Glutamatergic neuron (in vitro differentiated cells): Measurements from ENCODE around the gene SCAP. TPM values are rescaled to one million over a fixed set of nuclear protein-coding genes. Genes with fewer than 3 reads are reported as not detected.
A peak's percentile ranks its signal among the peaks of the same experiment; 100 is the strongest.

Source experiments
- DNase-seq: peaks from one replicate; pipeline ENCODE4 v3.0.0; 2022
- H3K27ac Mint-ChIP-seq: one replicate; pipeline ENCODE4 v1.8.0; 2020; ENCODE audit warnings: mild to moderate bottlenecking, mixed read lengths, inconsistent platforms; ENCODE audit not compliant: unreplicated experiment
- H3K27me3 Mint-ChIP-seq: one replicate; pipeline ENCODE4 v1.8.0; 2020; ENCODE audit warnings: mild to moderate bottlenecking, moderate library complexity, mixed read lengths, inconsistent platforms; ENCODE audit not compliant: unreplicated experiment
- H3K36me3 Mint-ChIP-seq: one replicate; pipeline ENCODE4 v1.8.0; 2020; ENCODE audit warnings: mild to moderate bottlenecking, mixed read lengths, inconsistent platforms; ENCODE audit not compliant: unreplicated experiment
- H3K4me1 Mint-ChIP-seq: one replicate; pipeline ENCODE4 v1.8.0; 2020; ENCODE audit warnings: mild to moderate bottlenecking, low read depth, mixed read lengths, inconsistent platforms; ENCODE audit not compliant: unreplicated experiment
- H3K4me3 Mint-ChIP-seq: one replicate; pipeline ENCODE4 v1.8.0; 2020; ENCODE audit warnings: mild to moderate bottlenecking, mixed read lengths, inconsistent platforms; ENCODE audit not compliant: unreplicated experiment
- H3K9me3 Mint-ChIP-seq: one replicate; pipeline ENCODE4 v1.8.0; 2020; ENCODE audit warnings: mild to moderate bottlenecking, moderate library complexity, mixed read lengths, inconsistent platforms; ENCODE audit not compliant: unreplicated experiment
- CTCF ChIP-seq: fragments of 200-600 bp; sonication (generic); IDR thresholded peaks from one replicate; pipeline ENCODE4 v1.5.0; 2021; ENCODE audit not compliant: partially characterized antibody, unreplicated experiment
- long read RNA-seq: library from polyadenylated mRNA; unstranded; transcript quantifications from one replicate; pipeline ENCODE4 v2.0.0, GENCODE V29; 2020; ENCODE audit not compliant: unreplicated experiment
- total RNA-seq: library from RNA; stranded (reverse); fragmentation: NEBNext Ultra II Directional; extraction: Animal tissue kit (Norgen Biotek cat#: 25700); gene quantifications from one replicate; pipeline ENCODE4 v1.2.1, GENCODE V29; 2021; ENCODE audit not compliant: unreplicated experiment

Gene SCAP
- total RNA-seq, result 82.7 TPM
- long read RNA-seq, partial matches to known transcripts, result 6 of 12 reads
- long read RNA-seq, other reads (novel, unspliced or antisense), result 5 of 12 reads

GRCh38 chr3:47475570-47476329, at the start of gene SCAP:
Gene SCAP, minus strand, starts transcription at chr3:47475941. Its CDS starts 32,948 bp downstream, at chr3:47442993.
- DNase-seq, result peak; percentile 94
- Mint-ChIP-seq H3K27ac (peak within 1 kb of the TSS; percentile 65), H3K9me3 (peaks cover 5% of the 10 kb centered on the region), H3K27me3 (peaks cover 4% of the 10 kb centered on the region), H3K4me1 (peaks cover 7% of the 10 kb centered on the region), H3K36me3 (no peaks in the 10 kb centered on the region), H3K4me3 (peak within 1 kb of the TSS; percentile 95)
- TF ChIP-seq CTCF, result peak; percentile 98

GRCh38 chr3:47523310-47524073, 47.8 kb upstream of the SCAP start:
- Mint-ChIP-seq H3K4me3 (no peak overlapping the region), H3K27me3 (peaks cover 3% of the 10 kb centered on the region), H3K9me3 (peaks cover 7% of the 10 kb centered on the region), H3K36me3 (peaks cover 6% of the 10 kb centered on the region), H3K27ac (no peak overlapping the region), H3K4me1 (peaks cover 4% of the 10 kb centered on the region)
- TF ChIP-seq CTCF, result no peak
- no peak for DNase-seq

- DNase-seq, result peak; percentile 81
- peaks cover 4% of the 10 kb centered on the region for H3K4me1 Mint-ChIP-seq
- peaks cover 7% of the 10 kb centered on the region for H3K9me3 Mint-ChIP-seq
- no peak overlapping the region for H3K27ac Mint-ChIP-seq
- peak; percentile 89 for TF ChIP-seq CTCF
- no peaks in the 10 kb centered on the region for H3K27me3 Mint-ChIP-seq
- H3K36me3 Mint-ChIP-seq, result no peaks in the 10 kb centered on the region
- no peak overlapping the region for H3K4me3 Mint-ChIP-seq
Measured at GRCh38 chr3:47522082-47522987, 46.6 kb upstream of the SCAP start.

GRCh38 chr3:47520756-47521155, 45.0 kb upstream of the SCAP start:
- peaks cover 4% of the 10 kb centered on the region for H3K4me1 Mint-ChIP-seq
- TF ChIP-seq CTCF, result no peak
- H3K36me3 Mint-ChIP-seq, result no peaks in the 10 kb centered on the region
- no peak overlapping the region for H3K27ac Mint-ChIP-seq
- DNase-seq, result no peak
- H3K27me3 Mint-ChIP-seq, result peaks cover 1% of the 10 kb centered on the region
- peaks cover 7% of the 10 kb centered on the region for H3K9me3 Mint-ChIP-seq
- H3K4me3 Mint-ChIP-seq, result no peak overlapping the region
